Stomach (tissue), 9 donors: ENCODE data around the gene COL5A1. TPM values are rescaled to one million over a fixed set of nuclear protein-coding genes. Genes with fewer than 3 reads are reported as not detected.

Experiments
- DNase-seq, 2 donors: peaks; one replicate each; pipeline versions ENCODE4 v3.0.0 to v3.0.0-alpha.2; 2013 to 2019
- H3K27ac ChIP-seq, 5 donors: fragments of 200-600 bp in 4 of 5; sonication (generic) in 4 of 5; one replicate each; pipeline ENCODE4 v1.5.1; 2013 to 2019; ENCODE audit warnings: mild to moderate bottlenecking in 1 of 5, moderate library complexity in 1 of 5
- H3K27me3 ChIP-seq, 3 donors: fragments of 200-600 bp; sonication (generic); one replicate each; pipeline ENCODE4 v1.5.1; 2017 to 2019; ENCODE audit warnings: mixed run types in 1 of 3
- H3K36me3 ChIP-seq, 4 donors: fragments of 200-600 bp; sonication (generic); 1 replicate in 3 of 4; 2 replicates in 1 of 4; pipeline ENCODE4 v1.5.1; 2016 to 2019
- H3K4me1 ChIP-seq, 4 donors: fragments of 200-600 bp; sonication (generic); one replicate each; pipeline ENCODE4 v1.5.1; 2016 to 2019
- H3K4me3 ChIP-seq, 4 donors: fragments of 200-600 bp; sonication (generic) in 3 of 4; one replicate each; pipeline ENCODE4 v1.5.1; 2016 to 2019; ENCODE audit warnings: mild to moderate bottlenecking in 1 of 4
- H3K9me3 ChIP-seq, 4 donors: fragments of 200-600 bp; sonication (generic); one replicate each; pipeline ENCODE4 v1.5.1; 2016 to 2019
- EP300 ChIP-seq: sonication (generic); formaldehyde crosslinking; IDR thresholded peaks from one replicate; pipeline ENCODE4 v1.6.1; 2017; ENCODE audit warnings: antibody characterized with exemption
- POLR2A ChIP-seq, 4 donors: fragments of 450-650 bp; IDR thresholded peaks; one replicate each; pipeline ENCODE4 v1.6.1; 2016; ENCODE audit warnings: antibody characterized with exemption in 4 of 4, control low read depth in 2 of 4, mild to moderate bottlenecking in 1 of 4, moderate library complexity in 1 of 4
- POLR2AphosphoS5 ChIP-seq, 3 donors: sonication (generic); formaldehyde crosslinking; IDR thresholded peaks; one replicate each; pipeline ENCODE4 v1.6.1; 2016; ENCODE audit warnings: antibody characterized with exemption in 3 of 3
- WGBS, 5 donors: extraction: QIAGEN DNeasy Blood & Tissue Kit in 3 of 5; methylation state at CpG; one replicate each; pipeline versions ENCODE4 v1.1.5 to v1.1.7; 2013 to 2018; 5-methylcytosine and 5-hydroxymethylcytosine counted together
- intact Hi-C: fragments of 100-400 bp; cut with DNase I; formaldehyde crosslinking; loops from one replicate; pipeline ENCODE4 v1.15.1; 2023; ENCODE audit warnings: low total_unique reads
- polyA plus RNA-seq, 3 donors: library from polyadenylated mRNA; stranded (reverse); fragments of 200-250 nt; gene quantifications; one replicate each; pipeline ENCODE4 v1.2.3, GENCODE V29; 2013
- total RNA-seq, 5 donors: library from RNA; depleted of rRNA; stranded (reverse); fragments of >200 nt; gene quantifications; one replicate each; pipeline versions ENCODE4 v1.1.0 to v1.2.3, GENCODE V29; 2014 to 2016
- TF ChIP-seq, protein P1 (sequence below), 7 experiments: fragments of 450-650 bp in 4 of 7; fragments of 200-600 bp in 3 of 7; sonication (generic) in 3 of 7; IDR thresholded peaks; one replicate each; pipeline ENCODE4 v1.5.1; 2016 to 2019; ENCODE audit warnings: antibody characterized with exemption in 7 of 7, control low read depth in 2 of 7, mild to moderate bottlenecking in 1 of 7
- donor health status: healthy with polysubstance abuse.
- donor health status: Bipolar disorder and iron deficiency.
- donor health status: healthy.

The COL5A1 gene
- total and polyA plus RNA-seq, 8 donors = 7.3 to 205 (median 26.4) TPM

DNA sequence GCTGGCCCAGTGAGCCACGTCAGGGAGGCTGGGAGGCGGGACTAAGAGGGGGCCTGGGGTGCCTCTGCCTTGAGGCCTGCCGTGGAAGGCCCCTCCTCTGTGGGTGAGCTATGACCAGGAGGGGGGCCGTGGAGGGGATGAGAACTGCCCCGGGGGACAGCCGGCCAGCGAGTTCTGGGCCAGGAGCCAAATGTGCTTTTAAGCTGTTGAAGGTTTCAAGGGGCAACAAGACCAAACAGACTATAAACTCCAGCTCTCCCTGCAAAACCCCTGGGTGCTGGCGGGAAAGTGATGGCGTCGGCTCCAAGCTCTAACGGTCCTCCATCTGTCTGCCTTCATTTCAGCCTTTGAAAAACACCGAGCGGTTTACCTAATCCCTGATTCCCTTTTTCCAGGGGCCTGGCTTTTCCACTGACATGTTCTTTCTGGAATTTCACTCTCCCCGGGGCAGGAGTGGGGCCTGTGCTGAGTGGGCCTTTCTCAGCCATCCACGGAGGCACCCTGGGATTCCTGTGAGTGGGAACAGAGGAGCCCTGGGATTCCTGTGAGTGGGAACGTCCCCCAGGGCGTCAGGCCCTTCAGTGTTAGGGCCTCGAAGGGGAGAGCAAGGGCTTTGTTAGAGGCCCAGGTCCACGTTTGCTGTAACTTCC lies 65.6 kb downstream of the COL5A1 start:
- H3K27ac ChIP-seq = peak overlapping the region; percentile 54 to 93 (median 85)
- intact Hi-C loops = no loop called here
- TF ChIP-seq, protein P1, sequence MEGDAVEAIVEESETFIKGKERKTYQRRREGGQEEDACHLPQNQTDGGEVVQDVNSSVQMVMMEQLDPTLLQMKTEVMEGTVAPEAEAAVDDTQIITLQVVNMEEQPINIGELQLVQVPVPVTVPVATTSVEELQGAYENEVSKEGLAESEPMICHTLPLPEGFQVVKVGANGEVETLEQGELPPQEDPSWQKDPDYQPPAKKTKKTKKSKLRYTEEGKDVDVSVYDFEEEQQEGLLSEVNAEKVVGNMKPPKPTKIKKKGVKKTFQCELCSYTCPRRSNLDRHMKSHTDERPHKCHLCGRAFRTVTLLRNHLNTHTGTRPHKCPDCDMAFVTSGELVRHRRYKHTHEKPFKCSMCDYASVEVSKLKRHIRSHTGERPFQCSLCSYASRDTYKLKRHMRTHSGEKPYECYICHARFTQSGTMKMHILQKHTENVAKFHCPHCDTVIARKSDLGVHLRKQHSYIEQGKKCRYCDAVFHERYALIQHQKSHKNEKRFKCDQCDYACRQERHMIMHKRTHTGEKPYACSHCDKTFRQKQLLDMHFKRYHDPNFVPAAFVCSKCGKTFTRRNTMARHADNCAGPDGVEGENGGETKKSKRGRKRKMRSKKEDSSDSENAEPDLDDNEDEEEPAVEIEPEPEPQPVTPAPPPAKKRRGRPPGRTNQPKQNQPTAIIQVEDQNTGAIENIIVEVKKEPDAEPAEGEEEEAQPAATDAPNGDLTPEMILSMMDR (IDR thresholded peaks at IDR 0.05) = no peak
- TF ChIP-seq POLR2AphosphoS5 (IDR thresholded peaks at IDR 0.05) (peak in 2 of 3 donors; percentile 36 to 40), EP300 (peak; percentile 53), POLR2A (IDR thresholded peaks at IDR 0.05) (no peak)
- H3K4me1 ChIP-seq = peaks cover 33 to 92% (median 60%) of the 10 kb centered on the region in 4 donors
- no peaks in the 10 kb centered on the region for H3K27me3 ChIP-seq
- WGBS, 5 donors = 20 to 49% (median 41%) methylated on average over 14 to 19 of the region's 19 CpGs
- peak; percentile 51 to 97 for DNase-seq
- H3K36me3 ChIP-seq = peaks cover 0 to 3% (median under 1%) of the 10 kb centered on the region in 4 donors
- no peak overlapping the region for H3K4me3 ChIP-seq
- H3K9me3 ChIP-seq = no peaks in the 10 kb centered on the region

GRCh38 chr9:134707731-134708671 lies 66.4 kb downstream of the COL5A1 start:
- intact Hi-C loops = no loop called here
- no peaks in the 10 kb centered on the region for H3K9me3 ChIP-seq
- peak overlapping the region; percentile 44 to 93 (median 85) for H3K27ac ChIP-seq
- no peaks in the 10 kb centered on the region for H3K27me3 ChIP-seq
- WGBS, 5 donors = 66 to 83% (median 75%) methylated on average over 21 to 32 of the region's 32 CpGs
- no peaks in the 10 kb centered on the region for H3K36me3 ChIP-seq
- no peak for DNase-seq
- H3K4me3 ChIP-seq = no peak overlapping the region
- peaks cover 33 to 90% (median 58%) of the 10 kb centered on the region in 4 donors for H3K4me1 ChIP-seq
- TF ChIP-seq, protein P1 (IDR thresholded peaks at IDR 0.05) = no peak
- TF ChIP-seq POLR2AphosphoS5 (IDR thresholded peaks at IDR 0.05) (no peak), EP300 (no peak), POLR2A (IDR thresholded peaks at IDR 0.05) (no peak)

- H3K4me3 ChIP-seq = no peak overlapping the region
- no peaks in the 10 kb centered on the region for H3K27me3 ChIP-seq
- no peaks in the 10 kb centered on the region for H3K9me3 ChIP-seq
- 61 to 71% (median 61%) methylated on average over 10 to 11 of the region's 11 CpGs for WGBS, 5 donors
- DNase-seq = no peak
- no peaks in the 10 kb centered on the region for H3K36me3 ChIP-seq
- peak overlapping the region; percentile 19 to 93 (median 85) for H3K27ac ChIP-seq
- intact Hi-C loops = no loop called here
- H3K4me1 ChIP-seq = peaks cover 30 to 89% (median 56%) of the 10 kb centered on the region in 4 donors
- TF ChIP-seq POLR2A (IDR thresholded peaks at IDR 0.05) (no peak), EP300 (no peak), POLR2AphosphoS5 (IDR thresholded peaks at IDR 0.05) (no peak)
- TF ChIP-seq, protein P1 (IDR thresholded peaks at IDR 0.05) = no peak
These were observed 67.1 kb downstream of the COL5A1 start for GRCh38 chr9:134708672-134709038.

GRCh38 chr9:134709512-134710270 lies 68.1 kb downstream of the COL5A1 start:
- Histone ChIP-seq H3K27me3 (no peaks in the 10 kb centered on the region), H3K27ac (peak overlapping the region in 4 of 5 donors; percentile 83 to 93 (median 86)), H3K36me3 (no peaks in the 10 kb centered on the region), H3K9me3 (no peaks in the 10 kb centered on the region), H3K4me3 (no peak overlapping the region), H3K4me1 (peaks cover 25 to 78% (median 53%) of the 10 kb centered on the region in 4 donors)
- TF ChIP-seq, protein P1 (IDR thresholded peaks at IDR 0.05) = no peak
- TF ChIP-seq EP300 (no peak), POLR2AphosphoS5 (IDR thresholded peaks at IDR 0.05) (no peak), POLR2A (IDR thresholded peaks at IDR 0.05) (no peak)
- WGBS, 5 donors = 78 to 84% (median 81%) methylated on average over 23 to 29 of the region's 29 CpGs
- DNase-seq = peak in 1 of 2 donors; percentile 84
- intact Hi-C loops = no loop called here
